ENCODE results near the gene EPHB1.
"Not testable (repeated sequence)": the region's sequence is repeated elsewhere in the genome, so short reads cannot be mapped to it uniquely, and the experiment has no call there.

The EPHB1 gene

GRCh38 chr3:135224815-135225362 is 429.8 kb downstream of the EPHB1 start:
- Mint-ChIP-seq H3K36me3 (no peaks in the 10 kb centered on the region), H3K27me3 (peaks cover 2% of the 10 kb centered on the region), H3K4me1 (no peaks in the 10 kb centered on the region), H3K9me3 (peaks cover 1% of the 10 kb centered on the region), H3K27ac (no peak overlapping the region), H3K4me3 (no peak overlapping the region)
- DNase-seq (ENCODE audit: low spot score in 2 of 2), result no peak
- ATAC-seq (ENCODE audit: low read depth), result no peak

DNA sequence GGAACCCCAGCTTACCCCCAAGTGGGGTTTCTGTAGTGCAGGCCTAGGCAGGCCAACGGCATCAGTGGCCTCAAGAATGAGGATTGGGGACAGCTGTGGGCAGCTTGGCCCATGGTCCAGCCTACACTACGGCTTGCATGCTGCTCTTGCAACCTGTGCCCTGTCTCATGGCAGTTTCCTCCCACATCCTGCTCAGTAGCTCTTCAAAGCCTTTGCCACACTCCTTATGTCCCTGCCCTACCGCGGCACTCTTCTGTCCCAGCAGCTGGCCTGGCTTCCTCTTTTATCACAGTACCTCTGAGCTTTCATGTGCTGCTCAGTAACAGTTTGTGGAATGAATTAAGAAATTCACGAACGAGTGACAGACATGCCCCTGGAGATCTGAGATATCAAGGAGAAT is 431.0 kb downstream of the EPHB1 start:
- peaks cover 2% of the 10 kb centered on the region for H3K27me3 Mint-ChIP-seq
- no peak overlapping the region for H3K4me3 Mint-ChIP-seq
- no peak overlapping the region for H3K27ac Mint-ChIP-seq
- DNase-seq (ENCODE audit: low spot score in 2 of 2), result no peak
- no peaks in the 10 kb centered on the region for H3K4me1 Mint-ChIP-seq
- H3K9me3 Mint-ChIP-seq, result no peaks in the 10 kb centered on the region
- ATAC-seq (ENCODE audit: low read depth), result peak; percentile 24
- no peaks in the 10 kb centered on the region for H3K36me3 Mint-ChIP-seq

GRCh38 chr3:135228201-135228600 is 433.1 kb downstream of the EPHB1 start:
- no peak for ATAC-seq (ENCODE audit: low read depth)
- DNase-seq (ENCODE audit: low spot score in 2 of 2), result no peak
- Mint-ChIP-seq H3K27me3 (peaks cover 2% of the 10 kb centered on the region), H3K9me3 (no peaks in the 10 kb centered on the region), H3K27ac (no peak overlapping the region), H3K4me1 (no peaks in the 10 kb centered on the region), H3K36me3 (no peaks in the 10 kb centered on the region), H3K4me3 (no peak overlapping the region)

DNA sequence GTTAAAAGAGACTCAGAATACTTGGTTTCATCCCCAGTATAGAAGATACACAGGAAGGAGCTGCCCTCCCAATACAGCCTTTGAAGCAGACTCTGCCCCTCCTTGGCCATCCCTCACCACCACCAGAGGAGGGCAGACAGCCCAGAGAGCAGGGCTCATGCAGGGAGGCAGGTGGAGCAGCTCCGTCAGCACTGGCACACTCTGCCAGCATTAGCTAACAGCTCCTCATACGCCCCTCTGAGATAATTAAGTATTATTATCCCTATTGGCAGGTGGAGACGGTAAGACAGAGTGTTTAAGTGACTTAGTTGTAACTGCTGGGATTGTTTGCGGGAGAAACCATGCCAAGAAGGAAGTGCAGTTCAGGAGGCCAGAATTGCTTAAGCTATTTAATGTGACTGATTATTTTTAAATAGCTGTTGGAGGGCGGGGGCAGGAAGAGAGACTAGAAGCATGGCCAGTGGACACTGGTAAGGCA is 434.0 kb downstream of the EPHB1 start:
- DNase-seq (ENCODE audit: low spot score in 2 of 2), result no peak
- Mint-ChIP-seq H3K36me3 (peaks cover 2% of the 10 kb centered on the region), H3K27me3 (peaks cover 2% of the 10 kb centered on the region), H3K9me3 (peaks cover 2% of the 10 kb centered on the region), H3K4me3 (no peak overlapping the region), H3K27ac (no peak overlapping the region), H3K4me1 (no peaks in the 10 kb centered on the region)
- no peak for ATAC-seq (ENCODE audit: low read depth)

GRCh38 chr3:135231737-135232136 is 436.7 kb downstream of the EPHB1 start:
- DNase-seq (ENCODE audit: low spot score in 2 of 2) (no peak), ATAC-seq (ENCODE audit: low read depth) (no peak)
- Mint-ChIP-seq H3K27ac (no peak overlapping the region), H3K4me1 (no peaks in the 10 kb centered on the region), H3K4me3 (no peak overlapping the region), H3K9me3 (peaks cover 5% of the 10 kb centered on the region), H3K27me3 (peaks cover 2% of the 10 kb centered on the region), H3K36me3 (peaks cover 5% of the 10 kb centered on the region)

- Mint-ChIP-seq H3K9me3 (peaks cover 5% of the 10 kb centered on the region), H3K36me3 (peaks cover 5% of the 10 kb centered on the region), H3K27ac (no peak overlapping the region), H3K4me1 (no peaks in the 10 kb centered on the region), H3K27me3 (peaks cover 2% of the 10 kb centered on the region), H3K4me3 (no peak overlapping the region)
- ATAC-seq (ENCODE audit: low read depth), result no peak
- DNase-seq (ENCODE audit: low spot score in 2 of 2), result no peak
These were observed 437.2 kb downstream of the EPHB1 start for GRCh38 chr3:135232226-135232625.

- not testable (repeated sequence) for H3K27ac Mint-ChIP-seq; H3K4me3 Mint-ChIP-seq; ATAC-seq (ENCODE audit: low read depth); H3K27me3 Mint-ChIP-seq; DNase-seq (ENCODE audit: low spot score in 2 of 2); H3K36me3 Mint-ChIP-seq; H3K9me3 Mint-ChIP-seq; H3K4me1 Mint-ChIP-seq
These were observed 438.4 kb downstream of the EPHB1 start for GRCh38 chr3:135233476-135233875.

DNA sequence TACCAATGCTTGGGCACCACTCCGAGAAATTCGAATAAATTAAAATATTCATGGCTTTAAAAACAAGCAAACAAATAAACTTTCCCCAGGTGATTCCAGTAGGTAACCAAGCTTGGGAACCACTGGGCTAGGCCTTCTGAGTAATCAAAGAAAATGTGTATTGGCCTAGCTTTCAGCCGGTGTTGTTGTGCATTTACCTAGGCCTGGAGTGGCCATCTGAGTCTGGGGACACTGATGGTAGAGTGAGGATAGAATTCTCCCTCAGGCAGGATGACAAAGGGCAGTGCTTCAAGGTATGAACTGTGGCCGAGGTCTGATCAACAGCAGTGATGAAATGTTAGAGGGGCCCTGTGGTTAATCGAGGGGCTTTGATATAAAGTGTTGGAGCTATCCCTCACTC is 440.5 kb downstream of the EPHB1 start:
- Mint-ChIP-seq H3K4me3 (no peak overlapping the region), H3K9me3 (peaks cover 5% of the 10 kb centered on the region), H3K27ac (no peak overlapping the region), H3K36me3 (peaks cover 5% of the 10 kb centered on the region), H3K27me3 (peaks cover 2% of the 10 kb centered on the region), H3K4me1 (no peaks in the 10 kb centered on the region)
- DNase-seq (ENCODE audit: low spot score in 2 of 2) (no peak), ATAC-seq (ENCODE audit: low read depth) (no peak)

GRCh38 chr3:135237371-135238143 is 442.5 kb downstream of the EPHB1 start:
- ATAC-seq (ENCODE audit: low read depth) (no peak), DNase-seq (ENCODE audit: low spot score in 2 of 2) (no peak)
- Mint-ChIP-seq H3K36me3 (peaks cover 5% of the 10 kb centered on the region), H3K27me3 (peaks cover 2% of the 10 kb centered on the region), H3K4me3 (no peak overlapping the region), H3K4me1 (no peaks in the 10 kb centered on the region), H3K9me3 (peaks cover 5% of the 10 kb centered on the region), H3K27ac (no peak overlapping the region)

- DNase-seq (ENCODE audit: low spot score in 2 of 2) (no peak), ATAC-seq (ENCODE audit: low read depth) (no peak)
- H3K27me3 Mint-ChIP-seq, result peaks cover 2% of the 10 kb centered on the region
- H3K4me3 Mint-ChIP-seq, result no peak overlapping the region
- no peak overlapping the region for H3K27ac Mint-ChIP-seq
- H3K4me1 Mint-ChIP-seq, result no peaks in the 10 kb centered on the region
- H3K36me3 Mint-ChIP-seq, result peaks cover 5% of the 10 kb centered on the region
- peaks cover 5% of the 10 kb centered on the region for H3K9me3 Mint-ChIP-seq
These were observed 443.3 kb downstream of the EPHB1 start for GRCh38 chr3:135238236-135238830.

DNA sequence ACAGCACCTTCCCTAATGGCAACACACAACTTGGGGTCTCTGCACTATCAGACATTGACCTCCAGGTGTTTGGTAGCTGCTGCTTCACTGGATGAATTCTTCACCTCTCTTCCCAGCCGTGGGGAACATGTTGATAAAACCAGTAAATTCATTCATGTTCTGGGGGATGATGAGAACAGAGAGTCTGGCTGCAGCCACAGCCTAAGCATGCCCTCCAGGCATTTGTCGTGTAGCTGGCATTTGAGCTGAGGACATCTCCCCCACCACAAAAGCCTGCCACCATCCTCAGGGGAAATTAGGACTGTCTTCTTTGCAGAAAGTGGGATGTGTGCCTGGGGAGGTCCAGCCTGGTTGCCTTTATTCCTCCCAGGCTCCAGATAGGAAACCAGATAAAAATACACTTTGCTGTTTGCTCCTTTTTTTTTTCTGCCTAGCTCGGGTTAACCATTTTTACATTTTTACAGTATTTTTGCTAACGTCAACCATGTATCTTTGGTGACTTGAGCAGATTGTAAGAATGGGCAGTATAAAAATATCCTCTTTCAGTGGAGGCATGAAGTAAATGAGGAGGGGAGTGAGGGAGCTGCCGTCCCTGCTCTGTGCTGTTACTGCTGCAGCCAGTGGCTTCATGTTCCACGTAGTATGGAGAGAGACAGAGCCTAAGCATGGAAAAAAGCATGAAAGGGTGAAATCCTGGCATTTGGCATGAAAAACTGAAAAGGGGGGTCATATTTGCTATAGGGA is 444.0 kb downstream of the EPHB1 start:
- peaks cover 4% of the 10 kb centered on the region for H3K9me3 Mint-ChIP-seq
- no peak overlapping the region for H3K27ac Mint-ChIP-seq
- H3K4me1 Mint-ChIP-seq, result no peaks in the 10 kb centered on the region
- no peak overlapping the region for H3K4me3 Mint-ChIP-seq
- DNase-seq (ENCODE audit: low spot score in 2 of 2) (no peak), ATAC-seq (ENCODE audit: low read depth) (no peak)
- peaks cover 3% of the 10 kb centered on the region for H3K36me3 Mint-ChIP-seq
- peaks cover 2% of the 10 kb centered on the region for H3K27me3 Mint-ChIP-seq

GRCh38 chr3:135239615-135239884 is 444.5 kb downstream of the EPHB1 start:
- ATAC-seq (ENCODE audit: low read depth), result no peak

DNA sequence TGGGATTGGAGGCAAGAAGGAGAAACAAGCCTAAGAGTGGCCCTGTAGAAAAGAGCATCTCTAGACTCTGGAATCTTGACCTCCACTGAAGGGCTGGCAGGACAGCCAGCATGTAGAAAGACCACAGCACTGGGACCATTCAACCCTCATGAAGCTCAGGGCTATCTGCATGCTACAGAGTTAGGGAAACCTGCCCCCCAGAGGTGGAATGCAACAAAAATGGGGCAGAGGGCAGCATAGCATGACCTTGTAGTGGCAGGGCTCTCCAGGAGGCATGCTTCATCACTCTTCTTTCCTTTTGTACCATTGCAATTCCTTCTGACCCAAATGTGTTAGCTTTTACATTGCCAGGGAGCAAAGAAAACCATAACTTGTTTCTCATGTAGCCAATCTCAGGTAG is 445.4 kb downstream of the EPHB1 start:
- H3K27ac Mint-ChIP-seq, result no peak overlapping the region
- H3K36me3 Mint-ChIP-seq, result no peaks in the 10 kb centered on the region
- no peak for DNase-seq (ENCODE audit: low spot score in 2 of 2)
- no peak overlapping the region for H3K4me3 Mint-ChIP-seq
- peaks cover 2% of the 10 kb centered on the region for H3K27me3 Mint-ChIP-seq
- H3K4me1 Mint-ChIP-seq, result no peaks in the 10 kb centered on the region
- H3K9me3 Mint-ChIP-seq, result no peaks in the 10 kb centered on the region
- ATAC-seq (ENCODE audit: low read depth), result no peak

More at GRCh38 chr3:135239615-135239884, 444.5 kb downstream of the EPHB1 start:
- H3K9me3 Mint-ChIP-seq, result no peaks in the 10 kb centered on the region
- no peak overlapping the region for H3K4me3 Mint-ChIP-seq
- no peaks in the 10 kb centered on the region for H3K36me3 Mint-ChIP-seq
- H3K27ac Mint-ChIP-seq, result no peak overlapping the region
- H3K27me3 Mint-ChIP-seq, result peaks cover 2% of the 10 kb centered on the region
- no peaks in the 10 kb centered on the region for H3K4me1 Mint-ChIP-seq
- DNase-seq (ENCODE audit: low spot score in 2 of 2), result no peak

GRCh38 chr3:135242285-135242684 is 447.2 kb downstream of the EPHB1 start:
- H3K4me1 Mint-ChIP-seq, result no peaks in the 10 kb centered on the region
- H3K9me3 Mint-ChIP-seq, result no peaks in the 10 kb centered on the region
- no peak overlapping the region for H3K27ac Mint-ChIP-seq
- peaks cover 2% of the 10 kb centered on the region for H3K27me3 Mint-ChIP-seq
- ATAC-seq (ENCODE audit: low read depth), result no peak
- H3K36me3 Mint-ChIP-seq, result no peaks in the 10 kb centered on the region
- H3K4me3 Mint-ChIP-seq, result no peak overlapping the region
- DNase-seq (ENCODE audit: low spot score in 2 of 2), result no peak
